Measurements from ENCODE around the gene ANKRD23. TPM values are rescaled to one million over a fixed set of nuclear protein-coding genes. Genes with fewer than 3 reads are reported as not detected.
"Not testable (repeated sequence)": the region's sequence is repeated elsewhere in the genome, so short reads cannot be mapped to it uniquely, and the experiment has no call there.

ANKRD23 gene
- total and polyA plus RNA-seq, 2 experiments from 2014 or later, result 3.3 to 11.0 TPM

GRCh38 chr2:96798733-96799622 is 44.8 kb downstream of the ANKRD23 start:
- Histone ChIP-seq H3K27ac (no peak overlapping the region), H3K27me3 (no peaks in the 10 kb centered on the region), H3K36me3 (no peaks in the 10 kb centered on the region), H3K9me3 (ENCODE audit: low read depth) (no peaks in the 10 kb centered on the region), H3K4me1 (ENCODE audit: low read depth) (no peaks in the 10 kb centered on the region), H3K4me3 (no peak overlapping the region)
- TF ChIP-seq, protein P1, sequence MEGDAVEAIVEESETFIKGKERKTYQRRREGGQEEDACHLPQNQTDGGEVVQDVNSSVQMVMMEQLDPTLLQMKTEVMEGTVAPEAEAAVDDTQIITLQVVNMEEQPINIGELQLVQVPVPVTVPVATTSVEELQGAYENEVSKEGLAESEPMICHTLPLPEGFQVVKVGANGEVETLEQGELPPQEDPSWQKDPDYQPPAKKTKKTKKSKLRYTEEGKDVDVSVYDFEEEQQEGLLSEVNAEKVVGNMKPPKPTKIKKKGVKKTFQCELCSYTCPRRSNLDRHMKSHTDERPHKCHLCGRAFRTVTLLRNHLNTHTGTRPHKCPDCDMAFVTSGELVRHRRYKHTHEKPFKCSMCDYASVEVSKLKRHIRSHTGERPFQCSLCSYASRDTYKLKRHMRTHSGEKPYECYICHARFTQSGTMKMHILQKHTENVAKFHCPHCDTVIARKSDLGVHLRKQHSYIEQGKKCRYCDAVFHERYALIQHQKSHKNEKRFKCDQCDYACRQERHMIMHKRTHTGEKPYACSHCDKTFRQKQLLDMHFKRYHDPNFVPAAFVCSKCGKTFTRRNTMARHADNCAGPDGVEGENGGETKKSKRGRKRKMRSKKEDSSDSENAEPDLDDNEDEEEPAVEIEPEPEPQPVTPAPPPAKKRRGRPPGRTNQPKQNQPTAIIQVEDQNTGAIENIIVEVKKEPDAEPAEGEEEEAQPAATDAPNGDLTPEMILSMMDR (IDR thresholded peaks at IDR 0.05; ENCODE audit: low read depth, low read length), result no peak
- no peak for DNase-seq (ENCODE audit: low read depth in 1 of 2, low spot score in 1 of 2)

DNA sequence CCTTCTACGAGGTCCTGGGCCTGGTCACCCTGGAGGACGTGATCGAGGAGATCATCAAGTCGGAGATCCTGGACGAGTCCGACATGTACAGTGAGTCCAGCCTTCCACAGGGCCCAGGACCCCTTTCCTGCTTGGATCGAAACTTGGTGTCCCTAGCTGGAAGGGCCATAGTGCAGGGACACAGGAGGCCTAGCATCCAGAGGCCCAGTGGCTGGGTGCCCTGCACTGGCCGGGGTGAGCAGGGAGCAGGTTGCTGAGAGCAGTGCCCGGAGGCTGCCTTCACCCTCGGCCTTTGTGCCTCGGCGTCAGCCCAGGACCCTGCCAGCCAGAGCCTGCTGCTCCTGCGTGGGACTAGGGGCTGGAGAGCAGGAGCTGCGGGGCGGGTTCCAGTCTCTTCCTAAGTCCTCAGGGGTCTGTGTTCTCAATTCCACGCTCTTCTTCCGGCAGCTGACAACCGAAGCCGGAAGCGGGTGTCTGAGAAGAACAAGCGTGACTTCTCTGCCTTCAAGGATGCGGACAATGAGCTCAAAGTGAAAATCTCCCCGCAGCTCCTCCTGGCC is 46.7 kb downstream of the ANKRD23 start:
- Histone ChIP-seq H3K36me3 (no peaks in the 10 kb centered on the region), H3K4me3 (no peak overlapping the region), H3K27me3 (no peaks in the 10 kb centered on the region), H3K4me1 (ENCODE audit: low read depth) (peaks cover 9% of the 10 kb centered on the region), H3K27ac (no peak overlapping the region), H3K9me3 (ENCODE audit: low read depth) (no peaks in the 10 kb centered on the region)
- no peak for DNase-seq (ENCODE audit: low read depth in 1 of 2, low spot score in 1 of 2)
- TF ChIP-seq, protein P1 (IDR thresholded peaks at IDR 0.05; ENCODE audit: low read depth, low read length), result no peak

DNA sequence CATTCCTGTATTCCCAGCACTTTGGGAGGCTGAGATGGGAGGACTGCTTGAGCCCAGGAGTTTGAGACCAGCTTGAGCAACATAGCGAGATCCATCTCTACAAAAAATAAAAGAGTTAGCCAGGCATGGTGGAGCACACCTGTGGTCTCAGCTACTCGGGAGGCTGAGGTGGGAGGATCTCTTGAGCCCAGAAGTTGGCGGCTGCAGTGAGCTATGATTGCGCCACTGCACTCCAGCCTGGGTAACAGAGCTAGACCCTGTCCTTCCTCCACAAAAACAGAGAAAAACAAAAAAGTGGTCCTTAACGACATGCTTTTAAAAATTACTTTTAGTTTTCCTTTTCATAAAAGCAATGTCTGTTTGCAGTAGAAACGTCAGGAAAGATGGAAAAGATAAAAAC is 47.3 kb downstream of the ANKRD23 start:
- H3K9me3 ChIP-seq (ENCODE audit: low read depth); DNase-seq (ENCODE audit: low read depth in 1 of 2, low spot score in 1 of 2); H3K27me3 ChIP-seq; H3K36me3 ChIP-seq; H3K4me1 ChIP-seq (ENCODE audit: low read depth); H3K27ac ChIP-seq; H3K4me3 ChIP-seq: not testable (repeated sequence)

- TF ChIP-seq, protein P1 (IDR thresholded peaks at IDR 0.05; ENCODE audit: low read depth, low read length), result no peak
- DNase-seq (ENCODE audit: low read depth in 1 of 2, low spot score in 1 of 2), result no peak
- Histone ChIP-seq H3K36me3 (no peaks in the 10 kb centered on the region), H3K4me1 (ENCODE audit: low read depth) (peaks cover 9% of the 10 kb centered on the region), H3K27me3 (no peaks in the 10 kb centered on the region), H3K4me3 (no peak overlapping the region), H3K9me3 (ENCODE audit: low read depth) (no peaks in the 10 kb centered on the region), H3K27ac (no peak overlapping the region)
Observed at GRCh38 chr2:96795076-96795475, 48.7 kb downstream of the ANKRD23 start.

DNA sequence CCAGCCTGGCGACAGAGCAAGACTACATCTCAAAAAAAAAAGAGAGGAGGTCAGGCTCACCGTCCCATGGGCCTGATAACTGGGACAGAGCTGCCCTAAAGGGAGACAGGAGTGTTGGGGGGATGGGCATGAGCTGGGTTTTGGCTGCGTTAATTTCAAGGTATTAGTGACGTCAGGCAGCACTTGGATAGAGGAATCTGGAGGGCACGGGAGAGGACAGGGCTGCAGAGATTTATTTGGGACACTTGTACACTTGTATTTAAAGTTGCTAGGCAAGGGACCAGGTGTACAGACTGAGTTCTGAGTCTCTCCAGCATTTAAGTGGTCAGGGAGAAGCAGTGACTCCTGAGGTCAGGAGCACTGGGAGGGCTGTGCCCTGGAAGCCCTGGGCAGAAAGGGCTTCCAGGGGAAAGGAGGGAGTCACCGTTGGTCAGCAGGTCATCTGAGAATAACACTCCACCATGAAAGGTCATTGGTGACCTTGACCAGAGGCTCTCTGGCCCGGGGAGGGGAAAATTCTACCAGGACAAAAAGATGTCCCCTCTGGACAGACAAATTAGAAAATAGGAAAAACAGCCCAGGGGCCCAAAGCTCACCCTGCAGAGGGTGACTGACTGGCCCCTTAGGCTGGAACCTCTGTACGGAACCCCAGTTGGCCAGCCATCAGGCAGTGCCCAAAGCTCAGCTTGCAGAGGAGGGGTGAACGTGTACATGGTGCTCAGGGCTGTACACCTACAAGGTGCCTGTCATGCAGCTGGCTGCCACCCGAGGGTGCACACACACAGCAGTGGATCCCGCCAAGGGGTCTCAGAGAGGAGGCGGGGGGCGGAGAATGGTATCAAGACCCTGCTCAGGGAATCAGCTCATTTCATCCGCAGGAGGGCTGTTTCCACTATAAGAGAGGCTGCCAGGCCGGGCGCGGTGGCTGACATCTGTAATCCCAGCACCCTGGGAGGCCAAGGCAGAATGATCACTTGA is 50.8 kb downstream of the ANKRD23 start:
- no peak for DNase-seq (ENCODE audit: low read depth in 1 of 2, low spot score in 1 of 2)
- no peaks in the 10 kb centered on the region for H3K9me3 ChIP-seq (ENCODE audit: low read depth)
- H3K27me3 ChIP-seq, result no peaks in the 10 kb centered on the region
- peak overlapping the region; percentile 58 for H3K27ac ChIP-seq
- H3K36me3 ChIP-seq, result no peaks in the 10 kb centered on the region
- H3K4me3 ChIP-seq, result no peak overlapping the region
- H3K4me1 ChIP-seq (ENCODE audit: low read depth), result peaks cover 17% of the 10 kb centered on the region
- TF ChIP-seq, protein P1 (IDR thresholded peaks at IDR 0.05; ENCODE audit: low read depth, low read length), result no peak
